ENCODE data around the gene GOLGA3.
"Not testable (repeated sequence)": the region's sequence is repeated elsewhere in the genome, so short reads cannot be mapped to it uniquely, and the experiment has no call there.

GOLGA3 gene

DNA sequence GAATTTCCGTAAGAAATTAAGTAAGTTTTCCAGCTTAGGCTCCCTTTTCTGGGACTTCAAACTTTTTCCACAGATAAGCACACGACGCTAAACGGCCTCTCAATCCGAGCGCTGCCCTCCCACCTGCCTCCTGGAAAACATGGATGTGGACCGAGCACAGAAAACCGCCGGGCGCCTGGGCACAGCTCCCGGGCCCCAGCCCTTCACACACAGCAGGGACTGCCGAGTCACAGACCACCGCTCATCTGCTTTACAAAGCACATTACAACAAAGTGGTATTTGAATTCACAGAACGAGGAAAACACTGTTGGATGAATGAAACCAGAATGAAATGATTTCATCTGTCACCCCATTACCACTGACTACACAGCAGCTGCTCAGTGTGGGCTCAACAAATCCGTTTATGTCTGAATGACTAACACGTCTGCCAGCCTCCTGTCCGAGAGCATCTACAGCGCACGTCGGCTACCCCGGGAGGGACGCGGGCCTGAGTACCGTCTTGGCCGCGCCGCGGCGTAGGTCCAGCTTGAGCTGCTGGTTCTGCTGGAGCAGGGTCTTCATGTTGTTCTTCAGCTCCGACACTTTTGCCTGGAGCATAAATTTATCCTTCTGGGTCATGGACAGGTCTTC, 53.9 kb downstream of the GOLGA3 start:
- DNase-seq = no peak

GRCh38 chr12:132774159-132774558, 54.5 kb downstream of the GOLGA3 start:
- DNase-seq = no peak

GRCh38 chr12:132773077-132773955, 55.4 kb downstream of the GOLGA3 start:
- DNase-seq = no peak

DNA sequence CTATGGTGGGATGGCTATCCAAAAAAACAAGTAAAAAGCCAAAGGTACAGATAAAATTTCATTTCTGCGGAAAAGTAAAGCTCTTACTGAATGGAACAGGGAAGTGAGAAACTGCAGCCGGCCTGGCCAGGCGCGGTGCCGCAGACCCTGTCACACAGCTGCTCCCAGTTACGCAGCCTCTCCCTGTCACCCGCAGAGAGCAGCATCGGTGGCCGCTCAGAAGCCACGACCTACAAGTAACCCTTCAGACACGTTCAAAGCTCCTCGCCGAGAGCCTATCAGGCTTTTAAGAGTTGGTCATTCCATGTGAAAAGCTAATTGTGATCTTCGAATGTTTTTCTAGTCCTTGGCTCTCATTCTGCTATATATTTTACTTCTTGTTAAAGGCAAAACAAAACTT, 56.1 kb downstream of the GOLGA3 start:
- no peak for DNase-seq

DNA sequence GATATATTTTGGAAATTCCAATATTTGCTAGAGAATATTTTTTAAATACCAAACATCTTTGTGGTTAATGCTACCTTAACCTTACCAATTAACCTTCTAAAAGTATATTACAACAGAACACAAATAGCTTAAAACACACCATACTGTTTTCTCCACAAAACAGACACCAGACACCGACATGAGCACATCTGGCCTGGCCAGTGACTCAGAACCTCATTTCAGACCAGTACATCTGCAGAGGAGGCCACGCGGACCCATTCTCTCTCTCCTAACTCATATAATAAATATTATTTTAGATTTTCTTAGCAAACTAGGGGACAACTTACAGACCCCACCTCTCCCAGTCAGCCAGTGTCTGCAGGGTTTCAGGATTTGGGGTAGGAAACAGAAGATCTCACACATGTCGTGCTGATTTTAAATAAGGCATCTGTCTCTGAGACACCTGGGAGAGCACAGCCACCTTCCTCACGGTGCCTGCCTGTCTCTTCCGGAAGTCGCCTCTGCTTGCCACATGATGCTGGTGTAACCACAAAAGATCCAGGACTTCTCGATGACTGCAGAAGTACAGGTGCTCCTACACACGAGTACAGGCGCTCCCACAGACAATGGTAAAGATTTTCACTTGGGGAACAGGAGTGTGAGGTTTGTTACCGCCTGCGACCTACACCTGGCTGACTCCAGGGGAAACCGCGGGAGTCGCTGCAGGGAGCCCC, 57.4 kb downstream of the GOLGA3 start:
- peak; percentile 10 for DNase-seq

GRCh38 chr12:132766380-132767085, 62.1 kb downstream of the GOLGA3 start:
- DNase-seq = no peak

- DNase-seq = no peak
Observed at GRCh38 chr12:132765361-132765760, 63.3 kb downstream of the GOLGA3 start.

- no peak for DNase-seq
Observed at GRCh38 chr12:132764231-132764630, 64.4 kb downstream of the GOLGA3 start.

- peak; percentile 84 for DNase-seq
Observed at GRCh38 chr12:132761921-132762583, 66.6 kb downstream of the GOLGA3 start.

GRCh38 chr12:132761032-132761920, 67.4 kb downstream of the GOLGA3 start, which contains the start of gene ANKLE2:
ANKLE2 (minus strand) TSS chr12:132761832; CDS start chr12:132761798, 34 bp downstream.
- peak; percentile 77 for DNase-seq

GRCh38 chr12:132759359-132759758, 69.3 kb downstream of the GOLGA3 start:
- no peak for DNase-seq

DNA sequence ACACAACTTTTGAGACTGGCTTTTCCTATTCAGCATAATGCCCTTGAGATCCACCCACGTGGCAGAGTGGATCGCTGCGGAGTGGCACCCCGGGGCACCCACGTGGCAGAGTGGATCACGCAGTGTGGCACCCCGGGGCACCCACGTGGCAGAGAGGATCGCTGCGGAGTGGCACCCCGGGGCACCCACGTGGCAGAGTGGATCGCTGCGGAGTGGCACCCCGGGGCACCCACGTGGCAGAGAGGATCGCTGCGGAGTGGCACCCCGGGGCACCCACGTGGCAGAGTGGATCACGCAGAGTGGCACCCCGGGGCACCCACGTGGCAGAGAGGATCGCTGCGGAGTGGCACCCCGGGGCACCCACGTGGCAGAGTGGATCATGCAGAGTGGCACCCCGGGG, 69.8 kb downstream of the GOLGA3 start:
- not testable (repeated sequence) for DNase-seq

DNA sequence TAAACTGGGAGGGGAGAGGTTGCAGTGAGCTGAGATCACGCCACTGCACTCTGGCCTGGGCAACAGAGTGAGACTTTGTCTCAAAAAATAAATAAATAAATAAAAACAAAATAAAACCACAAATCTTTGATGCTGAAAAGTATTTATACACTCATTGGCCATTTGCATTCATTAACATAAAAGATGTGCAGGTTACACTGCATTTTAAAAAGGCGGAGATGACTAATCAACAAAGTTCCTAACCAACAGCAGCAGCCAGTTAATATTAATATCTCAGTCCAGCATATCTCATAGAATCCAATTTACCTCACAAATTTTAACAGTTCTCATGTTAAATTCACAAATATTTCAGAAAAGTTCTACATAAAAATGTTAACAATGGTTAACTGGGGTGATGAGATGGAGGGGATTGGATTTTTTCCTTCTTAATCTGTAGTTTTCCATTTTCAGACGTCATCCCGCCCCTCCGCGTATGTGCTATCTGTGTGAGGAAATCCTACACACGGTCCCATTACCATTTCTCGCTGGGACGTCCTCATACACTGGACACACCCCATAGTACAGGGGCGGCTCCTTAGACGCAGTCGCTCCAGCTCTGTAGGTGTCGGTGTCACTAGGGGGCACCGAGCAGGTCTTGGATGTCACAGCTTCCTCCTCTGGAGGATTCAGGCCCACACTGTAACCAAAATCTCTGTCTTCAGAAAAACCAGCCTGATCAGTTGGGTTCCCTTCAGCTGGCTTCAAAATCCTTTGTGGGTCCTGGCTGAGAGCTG, 74.3 kb downstream of the GOLGA3 start:
- no peak for DNase-seq

GRCh38 chr12:132753670-132754069, 75.0 kb downstream of the GOLGA3 start:
- DNase-seq = not testable (repeated sequence)

- DNase-seq = no peak
Observed at GRCh38 chr12:132748319-132748718, 80.3 kb downstream of the GOLGA3 start.

DNA sequence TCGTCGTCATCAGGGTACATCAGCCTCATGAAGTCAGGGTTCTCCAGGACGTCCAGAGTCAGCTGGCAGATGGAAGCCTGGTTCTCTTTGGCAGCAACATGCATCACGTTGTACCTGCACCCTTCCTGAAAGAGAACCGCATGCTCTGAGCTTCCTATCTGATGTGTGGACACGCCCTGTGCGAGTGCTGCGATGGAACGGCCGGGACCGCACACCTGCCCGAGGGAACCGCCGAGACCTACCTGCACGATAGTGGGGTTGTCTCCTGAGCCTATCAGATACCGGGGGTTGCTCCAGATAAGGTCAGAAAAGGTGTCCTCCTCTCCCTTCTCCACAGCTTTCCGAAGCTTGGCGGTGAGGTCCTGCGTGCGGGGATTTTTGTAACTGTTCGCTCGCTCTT, 80.8 kb downstream of the GOLGA3 start:
- no peak for DNase-seq

- DNase-seq = no peak
Observed at GRCh38 chr12:132747395-132747794, 81.3 kb downstream of the GOLGA3 start.

DNA sequence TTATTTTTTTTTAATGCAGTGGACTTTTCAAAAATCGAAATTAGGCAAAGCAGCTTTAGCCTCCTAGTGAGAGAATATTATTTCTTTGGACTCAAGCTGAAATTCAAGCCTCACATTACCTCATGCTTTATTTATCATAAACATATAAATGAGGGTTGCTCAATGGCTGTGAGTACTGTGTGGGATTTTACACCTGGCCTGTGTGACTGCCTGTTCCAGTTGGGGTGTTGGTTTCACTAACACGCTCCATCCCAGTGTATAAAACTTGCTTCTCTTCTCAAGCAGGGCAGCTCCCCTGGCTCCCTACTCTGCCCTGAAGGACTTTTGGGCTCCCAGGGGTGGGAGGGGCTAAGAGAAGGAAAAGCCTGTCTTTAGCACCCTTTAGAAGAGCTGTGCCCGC, 82.1 kb downstream of the GOLGA3 start:
- no peak for DNase-seq

- DNase-seq = no peak
Observed at GRCh38 chr12:132743831-132744230, 84.8 kb downstream of the GOLGA3 start.

GRCh38 chr12:132741620-132742019, 87.0 kb downstream of the GOLGA3 start:
- no peak for DNase-seq

All from stimulated activated naive CD4-positive, alpha-beta T cell treated with Interleukin-2 at 50 U/mL for 16 hours (primary cell).